Muscle of leg (tissue), 11 donors: Measurements from ENCODE around the gene CAV1. TPM values are rescaled to one million over a fixed set of nuclear protein-coding genes. Genes with fewer than 3 reads are reported as not detected.

Source experiments
- DNase-seq: peaks from one replicate; pipeline ENCODE4 v3.0.0; 2013
- H3K27ac ChIP-seq: one replicate; pipeline ENCODE4 v1.5.1; 2013; ENCODE audit warnings: mild to moderate bottlenecking, low read length, control low read depth
- H3K27me3 ChIP-seq: one replicate; pipeline ENCODE4 v1.6.1; 2013; ENCODE audit warnings: low read length; ENCODE audit not compliant: control insufficient read depth, insufficient read depth
- H3K36me3 ChIP-seq: one replicate; pipeline ENCODE4 v1.6.1; 2013; ENCODE audit warnings: low read length; ENCODE audit not compliant: control insufficient read depth, insufficient read depth
- H3K4me1 ChIP-seq: one replicate; pipeline ENCODE4 v1.6.1; 2013; ENCODE audit warnings: low read length; ENCODE audit not compliant: control insufficient read depth, insufficient read depth
- H3K4me3 ChIP-seq: one replicate; pipeline ENCODE4 v1.5.1; 2013; ENCODE audit warnings: low read length, control low read depth
- H3K9me3 ChIP-seq: replicated peaks from 2 replicates; pipeline ENCODE4 v1.6.1; 2013; ENCODE audit warnings: low read depth, low read length; ENCODE audit not compliant: control insufficient read depth
- WGBS: methylation state at CpG from one replicate; pipeline ENCODE4 v1.1.5; 2013; ENCODE audit warnings: missing lambda C conversion rate; ENCODE audit not compliant: insufficient coverage; 5-methylcytosine and 5-hydroxymethylcytosine counted together
- polyA plus RNA-seq, 8 donors: library from polyadenylated mRNA; unstranded; fragments of 120-200 nt; gene quantifications; one replicate each; pipeline versions ENCODE4 v1.2.1 to v1.2.3, GENCODE V29; 2013; ENCODE audit warnings: inconsistent platforms in 1 of 8, low replicate concordance in 1 of 8; ENCODE audit not compliant: insufficient read length in 8 of 8, insufficient read depth in 1 of 8
- total RNA-seq: library from RNA; stranded (reverse); fragments of 120-200 nt; gene quantifications from one replicate; pipeline ENCODE4 v1.2.4, GENCODE V29; 2013

Gene CAV1
- total and polyA plus RNA-seq, 9 donors, result 166 to 253 (median 198) TPM

- Histone ChIP-seq H3K36me3 (no peaks in the 10 kb centered on the region), H3K27ac (no peak overlapping the region), H3K27me3 (no peaks in the 10 kb centered on the region), H3K4me1 (no peaks in the 10 kb centered on the region), H3K4me3 (no peak overlapping the region), H3K9me3 (no peaks in the 10 kb centered on the region)
- DNase-seq, result no peak
Measured at GRCh38 chr7:116515584-116515983, 9.3 kb upstream of the CAV1 start.

- DNase-seq, result no peak
- H3K9me3 ChIP-seq, result no peaks in the 10 kb centered on the region
- no peak overlapping the region for H3K27ac ChIP-seq
- no peaks in the 10 kb centered on the region for H3K4me1 ChIP-seq
- no peaks in the 10 kb centered on the region for H3K27me3 ChIP-seq
- H3K36me3 ChIP-seq, result no peaks in the 10 kb centered on the region
- no peak overlapping the region for H3K4me3 ChIP-seq
Measured at GRCh38 chr7:116516324-116516723, 8.5 kb upstream of the CAV1 start.

GRCh38 chr7:116517626-116518025, 7.2 kb upstream of the CAV1 start:
- no CpG with 5 or more reads among the region's 1 CpG for WGBS
- H3K36me3 ChIP-seq, result no peaks in the 10 kb centered on the region
- H3K4me1 ChIP-seq, result no peaks in the 10 kb centered on the region
- no peaks in the 10 kb centered on the region for H3K9me3 ChIP-seq
- no peaks in the 10 kb centered on the region for H3K27me3 ChIP-seq
- H3K4me3 ChIP-seq, result no peak overlapping the region
- no peak for DNase-seq
- no peak overlapping the region for H3K27ac ChIP-seq

- H3K27ac ChIP-seq, result no peak overlapping the region
- no peak overlapping the region for H3K4me3 ChIP-seq
- no peaks in the 10 kb centered on the region for H3K27me3 ChIP-seq
- no peak for DNase-seq
- H3K36me3 ChIP-seq, result no peaks in the 10 kb centered on the region
- H3K9me3 ChIP-seq, result no peaks in the 10 kb centered on the region
- H3K4me1 ChIP-seq, result no peaks in the 10 kb centered on the region
Measured at GRCh38 chr7:116518961-116519360, 5.9 kb upstream of the CAV1 start.

- Histone ChIP-seq H3K4me3 (no peak overlapping the region), H3K27ac (no peak overlapping the region), H3K27me3 (peaks cover 16% of the 10 kb centered on the region), H3K9me3 (no peaks in the 10 kb centered on the region), H3K36me3 (no peaks in the 10 kb centered on the region), H3K4me1 (peaks cover 13% of the 10 kb centered on the region)
- no CpG with 5 or more reads among the region's 6 CpGs for WGBS
- no peak for DNase-seq
Measured at GRCh38 chr7:116521046-116521664, 3.7 kb upstream of the CAV1 start.

- H3K36me3 ChIP-seq, result no peaks in the 10 kb centered on the region
- no peaks in the 10 kb centered on the region for H3K9me3 ChIP-seq
- H3K4me1 ChIP-seq, result peaks cover 18% of the 10 kb centered on the region
- H3K27ac ChIP-seq, result peak overlapping the region; percentile 54
- peaks cover 24% of the 10 kb centered on the region for H3K27me3 ChIP-seq
- 60% methylated on average over 1 of the region's 5 CpGs for WGBS
- H3K4me3 ChIP-seq, result no peak overlapping the region
- DNase-seq, result peak; percentile 39
Measured at GRCh38 chr7:116522247-116522646, 2.6 kb upstream of the CAV1 start.

GRCh38 chr7:116524221-116524608, 621 bp upstream of the CAV1 start:
- peak; percentile 23 for DNase-seq
- no peaks in the 10 kb centered on the region for H3K36me3 ChIP-seq
- H3K4me3 ChIP-seq, result peak overlapping the region; percentile 69
- no CpG with 5 or more reads among the region's 10 CpGs for WGBS
- H3K27ac ChIP-seq, result peak overlapping the region; percentile 56
- H3K4me1 ChIP-seq, result peaks cover 22% of the 10 kb centered on the region
- H3K27me3 ChIP-seq, result peaks cover 24% of the 10 kb centered on the region
- H3K9me3 ChIP-seq, result no peaks in the 10 kb centered on the region

GRCh38 chr7:116525298-116525912, 569 bp downstream of the CAV1 start:
- H3K27me3 ChIP-seq, result peaks cover 24% of the 10 kb centered on the region
- peak; percentile 46 for DNase-seq
- WGBS, result under 1% methylated on average over 28 of the region's 36 CpGs
- H3K4me1 ChIP-seq, result peaks cover 22% of the 10 kb centered on the region
- H3K27ac ChIP-seq, result peak overlapping the region; percentile 86
- H3K9me3 ChIP-seq, result no peaks in the 10 kb centered on the region
- H3K36me3 ChIP-seq, result no peaks in the 10 kb centered on the region
- peak overlapping the region; percentile 69 for H3K4me3 ChIP-seq

- H3K27ac ChIP-seq, result peak overlapping the region; percentile 86
- under 1% methylated on average over 72 of the region's 83 CpGs for WGBS
- H3K4me1 ChIP-seq, result peaks cover 22% of the 10 kb centered on the region
- H3K4me3 ChIP-seq, result peak overlapping the region; percentile 69
- no peaks in the 10 kb centered on the region for H3K36me3 ChIP-seq
- peak; percentile 89 for DNase-seq
- H3K27me3 ChIP-seq, result peaks cover 24% of the 10 kb centered on the region
- no peaks in the 10 kb centered on the region for H3K9me3 ChIP-seq
Measured at GRCh38 chr7:116525913-116526861, 1.4 kb downstream of the CAV1 start.

GRCh38 chr7:116526897-116527296, 2.1 kb downstream of the CAV1 start:
- Histone ChIP-seq H3K4me3 (peak overlapping the region; percentile 69), H3K27me3 (peaks cover 24% of the 10 kb centered on the region), H3K9me3 (no peaks in the 10 kb centered on the region), H3K36me3 (no peaks in the 10 kb centered on the region), H3K4me1 (peaks cover 22% of the 10 kb centered on the region), H3K27ac (peak overlapping the region; percentile 78)
- no peak for DNase-seq
- WGBS, result no CpG with 5 or more reads among the region's 5 CpGs
